HG03378 (cell line): ENCODE results near the gene P3R3URF.
A peak's percentile ranks its signal among the peaks of the same experiment; 100 is the strongest.

ENCODE experiments used
- ATAC-seq: cut with Tn5 transposase; IDR thresholded peaks from one replicate; pipeline ENCODE4 v1.9.1; 2021; ENCODE audit warnings: mild to moderate bottlenecking, moderate library complexity; ENCODE audit not compliant: unreplicated experiment

Gene P3R3URF

GRCh38 chr1:46133781-46134350 is 42.4 kb downstream of the P3R3URF start:
- no peak for ATAC-seq

- peak; percentile 36 for ATAC-seq
Measured at GRCh38 chr1:46133181-46133658, 43.1 kb downstream of the P3R3URF start.

- ATAC-seq, result peak; percentile 76
Measured at GRCh38 chr1:46132529-46133180, 43.6 kb downstream of the P3R3URF start, which contains the start of gene PIK3R3. Gene PIK3R3 (minus strand): TSS chr1:46132629. CDS start chr1:46131952, 677 bp downstream.

- ATAC-seq, result no peak
Measured at GRCh38 chr1:46131712-46132528, 44.4 kb downstream of the P3R3URF start.

- no peak for ATAC-seq
Measured at GRCh38 chr1:46131093-46131492, 45.2 kb downstream of the P3R3URF start.

GRCh38 chr1:46130606-46131005 is 45.7 kb downstream of the P3R3URF start:
- no peak for ATAC-seq

- ATAC-seq, result no peak
Measured at GRCh38 chr1:46130121-46130520, 46.2 kb downstream of the P3R3URF start.

GRCh38 chr1:46128344-46128743 is 47.9 kb downstream of the P3R3URF start:
- no peak for ATAC-seq
